Transverse colon (tissue), 4 donors: ENCODE results near the gene SERAC1.

Source experiments
- EP300 ChIP-seq: sonication (generic); formaldehyde crosslinking; IDR thresholded peaks from one replicate; pipeline ENCODE4 v1.6.1; 2017; ENCODE audit warnings: antibody characterized with exemption, low read depth
- POLR2A ChIP-seq: fragments of 450-650 bp; IDR thresholded peaks from one replicate; pipeline ENCODE4 v1.6.1; 2016; ENCODE audit warnings: antibody characterized with exemption, mild to moderate bottlenecking, moderate library complexity
- POLR2AphosphoS5 ChIP-seq, 3 donors: sonication (generic); formaldehyde crosslinking; IDR thresholded peaks; one replicate each; pipeline ENCODE4 v1.6.1; 2016; ENCODE audit warnings: antibody characterized with exemption in 3 of 3
- TF ChIP-seq, protein P1 (sequence below), 5 experiments: fragments of 200-600 bp in 3 of 5; fragments of 450-650 bp in 2 of 5; sonication (generic) in 3 of 5; IDR thresholded peaks; 1 replicate in 2 of 5; 2 replicates in 3 of 5; pipeline ENCODE4 v1.5.1; 2016 to 2017; ENCODE audit warnings: antibody characterized with exemption in 5 of 5, inconsistent platforms in 3 of 5, mild to moderate bottlenecking in 2 of 5, moderate library complexity in 1 of 5

DNA sequence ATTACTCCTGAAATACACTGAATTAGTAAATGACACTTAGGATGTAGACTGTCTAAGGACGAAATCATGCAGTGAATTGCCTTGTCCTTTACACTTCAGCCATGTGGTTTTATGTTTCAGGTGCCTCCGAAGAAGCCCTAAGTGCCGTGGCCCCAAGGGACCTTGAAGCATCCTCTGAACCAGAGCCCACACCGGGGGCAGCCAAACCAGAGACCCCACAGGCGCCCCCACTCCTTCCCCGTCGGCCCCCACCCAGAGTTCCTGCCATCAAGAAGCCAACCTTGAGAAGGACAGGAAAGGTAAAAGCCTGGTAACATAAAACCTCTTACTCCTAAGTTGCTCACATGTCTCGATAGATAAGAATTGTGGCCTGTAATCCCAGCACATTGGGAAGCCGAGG, 75.3 kb downstream of the SERAC1 start:
- TF ChIP-seq, protein P1, sequence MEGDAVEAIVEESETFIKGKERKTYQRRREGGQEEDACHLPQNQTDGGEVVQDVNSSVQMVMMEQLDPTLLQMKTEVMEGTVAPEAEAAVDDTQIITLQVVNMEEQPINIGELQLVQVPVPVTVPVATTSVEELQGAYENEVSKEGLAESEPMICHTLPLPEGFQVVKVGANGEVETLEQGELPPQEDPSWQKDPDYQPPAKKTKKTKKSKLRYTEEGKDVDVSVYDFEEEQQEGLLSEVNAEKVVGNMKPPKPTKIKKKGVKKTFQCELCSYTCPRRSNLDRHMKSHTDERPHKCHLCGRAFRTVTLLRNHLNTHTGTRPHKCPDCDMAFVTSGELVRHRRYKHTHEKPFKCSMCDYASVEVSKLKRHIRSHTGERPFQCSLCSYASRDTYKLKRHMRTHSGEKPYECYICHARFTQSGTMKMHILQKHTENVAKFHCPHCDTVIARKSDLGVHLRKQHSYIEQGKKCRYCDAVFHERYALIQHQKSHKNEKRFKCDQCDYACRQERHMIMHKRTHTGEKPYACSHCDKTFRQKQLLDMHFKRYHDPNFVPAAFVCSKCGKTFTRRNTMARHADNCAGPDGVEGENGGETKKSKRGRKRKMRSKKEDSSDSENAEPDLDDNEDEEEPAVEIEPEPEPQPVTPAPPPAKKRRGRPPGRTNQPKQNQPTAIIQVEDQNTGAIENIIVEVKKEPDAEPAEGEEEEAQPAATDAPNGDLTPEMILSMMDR (IDR thresholded peaks at IDR 0.05): no peak
- TF ChIP-seq POLR2AphosphoS5 (IDR thresholded peaks at IDR 0.05): no peak
- no peak for TF ChIP-seq POLR2A
- TF ChIP-seq EP300: no peak
